Measurements from ENCODE around the gene DNAH3. TPM values are rescaled to one million over a fixed set of nuclear protein-coding genes. Genes with fewer than 3 reads are reported as not detected.

DNAH3 gene
- total and polyA plus RNA-seq, 3 donors from 2014 or later: 11.7 to 21.2 (median 19.9) TPM

DNA sequence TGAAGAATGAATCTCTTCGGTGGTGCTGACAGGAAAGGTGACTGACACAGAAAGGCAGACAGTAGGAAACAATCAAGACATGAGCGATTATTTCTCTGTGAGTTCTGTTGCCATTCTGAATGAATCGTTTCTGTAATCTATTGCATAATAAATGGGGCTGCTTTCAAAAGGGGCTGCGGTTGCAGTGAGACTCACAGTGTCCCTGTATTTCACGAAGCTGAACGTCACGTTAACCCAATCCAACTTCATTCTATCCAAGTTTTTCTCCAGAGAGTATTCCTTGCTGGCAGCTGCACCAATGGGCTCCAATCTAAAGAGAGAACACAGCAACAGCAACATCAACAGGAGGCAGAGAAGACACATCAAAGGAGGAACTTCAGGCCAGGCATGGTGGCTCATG, 75.4 kb downstream of the DNAH3 start:
- Histone ChIP-seq H3K4me1 (no peaks in the 10 kb centered on the region), H3K27ac (no peak overlapping the region), H3K9me3 (no peaks in the 10 kb centered on the region), H3K4me3 (no peak overlapping the region), H3K36me3 (ENCODE audit: low read depth, missing control alignments) (no peaks in the 10 kb centered on the region), H3K27me3 (no peaks in the 10 kb centered on the region)
- DNase-seq: no peak
- 76 to 79% methylated on average over 7 of the region's 7 CpGs for WGBS, 2 donors
- intact Hi-C loops (cut with DNase I; ENCODE audit: low total_unique reads): no loop called here
- TF ChIP-seq POLR2A (IDR thresholded peaks at IDR 0.05): no peak
- TF ChIP-seq, protein P1, sequence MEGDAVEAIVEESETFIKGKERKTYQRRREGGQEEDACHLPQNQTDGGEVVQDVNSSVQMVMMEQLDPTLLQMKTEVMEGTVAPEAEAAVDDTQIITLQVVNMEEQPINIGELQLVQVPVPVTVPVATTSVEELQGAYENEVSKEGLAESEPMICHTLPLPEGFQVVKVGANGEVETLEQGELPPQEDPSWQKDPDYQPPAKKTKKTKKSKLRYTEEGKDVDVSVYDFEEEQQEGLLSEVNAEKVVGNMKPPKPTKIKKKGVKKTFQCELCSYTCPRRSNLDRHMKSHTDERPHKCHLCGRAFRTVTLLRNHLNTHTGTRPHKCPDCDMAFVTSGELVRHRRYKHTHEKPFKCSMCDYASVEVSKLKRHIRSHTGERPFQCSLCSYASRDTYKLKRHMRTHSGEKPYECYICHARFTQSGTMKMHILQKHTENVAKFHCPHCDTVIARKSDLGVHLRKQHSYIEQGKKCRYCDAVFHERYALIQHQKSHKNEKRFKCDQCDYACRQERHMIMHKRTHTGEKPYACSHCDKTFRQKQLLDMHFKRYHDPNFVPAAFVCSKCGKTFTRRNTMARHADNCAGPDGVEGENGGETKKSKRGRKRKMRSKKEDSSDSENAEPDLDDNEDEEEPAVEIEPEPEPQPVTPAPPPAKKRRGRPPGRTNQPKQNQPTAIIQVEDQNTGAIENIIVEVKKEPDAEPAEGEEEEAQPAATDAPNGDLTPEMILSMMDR (IDR thresholded peaks at IDR 0.05): no peak

DNA sequence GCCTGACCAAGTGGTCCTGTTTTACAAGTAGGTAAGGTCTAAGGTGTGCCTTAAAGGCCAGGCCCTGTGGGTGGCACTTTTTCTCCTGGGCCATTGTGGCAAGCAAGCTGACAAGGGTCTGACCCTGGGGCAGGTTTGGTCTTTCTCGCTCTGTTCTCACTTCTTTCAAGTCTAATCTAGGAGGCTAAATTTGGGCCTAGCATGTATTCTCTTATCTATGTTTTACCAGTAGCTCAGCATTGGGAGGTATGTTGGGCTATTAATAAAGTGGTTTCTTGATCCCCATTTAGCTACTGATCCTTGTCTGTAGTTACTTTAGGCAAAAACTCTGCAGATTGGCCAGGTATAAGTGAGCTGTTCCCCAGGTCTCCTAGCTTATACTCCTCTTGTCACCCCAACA, 77.7 kb downstream of the DNAH3 start:
- Histone ChIP-seq H3K27me3 (no peaks in the 10 kb centered on the region), H3K27ac (no peak overlapping the region), H3K4me3 (no peak overlapping the region), H3K36me3 (ENCODE audit: low read depth, missing control alignments) (no peaks in the 10 kb centered on the region), H3K9me3 (no peaks in the 10 kb centered on the region), H3K4me1 (no peaks in the 10 kb centered on the region)
- intact Hi-C loops (cut with DNase I; ENCODE audit: low total_unique reads): no loop called here
- DNase-seq: no peak
- TF ChIP-seq, protein P1 (IDR thresholded peaks at IDR 0.05): no peak
- no peak for TF ChIP-seq POLR2A (IDR thresholded peaks at IDR 0.05)
- 91 to 92% methylated on average over 1 of the region's 1 CpG for WGBS, 2 donors

DNA sequence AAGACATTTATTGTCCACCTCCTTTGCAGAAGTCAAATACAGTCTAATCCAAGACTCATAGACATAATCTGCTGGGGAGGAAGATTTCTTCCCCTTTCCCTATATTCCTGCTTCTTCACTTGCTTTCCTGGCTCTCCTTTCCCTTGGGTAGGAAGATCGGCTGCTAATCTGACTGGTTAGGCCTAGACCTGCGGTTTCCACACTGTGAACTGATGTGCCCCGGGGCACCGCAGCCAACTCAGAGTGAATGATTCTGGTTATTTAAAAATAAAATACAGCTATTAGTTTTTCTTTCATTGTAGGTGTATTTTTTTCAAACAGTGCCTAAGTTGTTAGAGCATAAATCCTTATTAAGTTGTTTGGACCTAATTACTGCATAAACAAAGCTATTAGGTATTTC, 78.9 kb downstream of the DNAH3 start:
- H3K36me3 ChIP-seq (ENCODE audit: low read depth, missing control alignments): no peaks in the 10 kb centered on the region
- DNase-seq: no peak
- no peaks in the 10 kb centered on the region for H3K4me1 ChIP-seq
- WGBS, 2 donors: 93 to 94% methylated on average over 4 of the region's 4 CpGs
- TF ChIP-seq POLR2A (IDR thresholded peaks at IDR 0.05): no peak
- TF ChIP-seq, protein P1 (IDR thresholded peaks at IDR 0.05): no peak
- no peaks in the 10 kb centered on the region for H3K27me3 ChIP-seq
- no peak overlapping the region for H3K4me3 ChIP-seq
- no peaks in the 10 kb centered on the region for H3K9me3 ChIP-seq
- no peak overlapping the region for H3K27ac ChIP-seq
- intact Hi-C loops (cut with DNase I; ENCODE audit: low total_unique reads): no loop called here

DNA sequence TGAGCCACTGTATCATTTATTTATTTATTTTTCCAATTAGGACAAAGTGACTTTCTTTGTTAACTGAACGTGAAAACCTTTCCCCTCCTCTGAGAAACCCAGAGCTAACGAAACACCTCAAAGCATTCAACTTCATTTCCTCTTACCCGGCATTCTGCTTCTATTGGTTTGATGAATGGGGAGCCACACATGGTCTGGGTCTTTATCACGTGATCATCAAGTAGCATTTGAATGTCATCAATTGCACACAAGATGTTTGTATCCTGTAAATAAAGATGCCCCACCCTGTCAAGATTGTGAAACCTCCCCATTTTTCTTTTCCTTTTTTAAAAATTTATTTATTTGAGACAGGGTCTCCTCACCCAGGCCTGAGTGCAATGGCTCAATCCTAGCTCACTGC, 80.1 kb downstream of the DNAH3 start:
- intact Hi-C loops (cut with DNase I; ENCODE audit: low total_unique reads): no loop called here

DNA sequence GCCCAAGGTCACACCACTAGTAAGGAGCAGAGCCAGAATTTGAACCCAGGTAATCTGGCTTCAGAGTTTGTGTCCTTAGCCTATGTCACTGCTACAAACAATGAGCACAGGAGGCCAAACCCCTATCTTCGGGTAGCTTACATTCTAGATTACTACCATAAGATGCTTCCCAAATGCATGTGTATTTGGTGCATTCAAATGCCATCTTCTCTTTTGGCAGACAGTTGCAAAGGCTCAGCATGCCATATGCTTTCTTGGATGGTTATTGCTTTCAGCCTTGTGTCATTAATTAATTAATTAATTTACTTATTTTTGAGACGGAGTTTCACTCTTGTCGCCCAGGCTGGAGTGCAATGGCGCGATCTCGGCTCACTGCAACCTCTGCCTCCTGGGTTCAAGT, 80.7 kb downstream of the DNAH3 start:
- H3K36me3 ChIP-seq (ENCODE audit: low read depth, missing control alignments): no peaks in the 10 kb centered on the region
- H3K27me3 ChIP-seq: no peaks in the 10 kb centered on the region
- H3K4me1 ChIP-seq: no peaks in the 10 kb centered on the region
- H3K27ac ChIP-seq: no peak overlapping the region
- TF ChIP-seq POLR2A (IDR thresholded peaks at IDR 0.05): no peak
- TF ChIP-seq, protein P1 (IDR thresholded peaks at IDR 0.05): no peak
- DNase-seq: no peak
- intact Hi-C loops (cut with DNase I; ENCODE audit: low total_unique reads): no loop called here
- H3K4me3 ChIP-seq: no peak overlapping the region
- no peaks in the 10 kb centered on the region for H3K9me3 ChIP-seq
- 93 to 99% methylated on average over 6 of the region's 6 CpGs for WGBS, 2 donors

More for the DNA sequence above, 80.1 kb downstream of the DNAH3 start:
- H3K4me3 ChIP-seq: no peak overlapping the region
- no peaks in the 10 kb centered on the region for H3K36me3 ChIP-seq (ENCODE audit: low read depth, missing control alignments)
- 83 to 85% methylated on average over 4 of the region's 4 CpGs for WGBS, 2 donors
- H3K4me1 ChIP-seq: no peaks in the 10 kb centered on the region
- H3K27ac ChIP-seq: no peak overlapping the region
- DNase-seq: no peak
- TF ChIP-seq, protein P1 (IDR thresholded peaks at IDR 0.05): no peak
- TF ChIP-seq POLR2A (IDR thresholded peaks at IDR 0.05): no peak
- H3K27me3 ChIP-seq: no peaks in the 10 kb centered on the region
- H3K9me3 ChIP-seq: no peaks in the 10 kb centered on the region

Measured in testis (tissue), 3 donors.